Measurements from ENCODE around the gene OR52W1. TPM values are rescaled to one million over a fixed set of nuclear protein-coding genes. Genes with fewer than 3 reads are reported as not detected.

OR52W1 gene
- total and polyA plus RNA-seq, 10 of the 15 experiments (the other 5 are each of a cell fraction or from before 2014, with no cell fraction given) = not detected

- intact Hi-C loops (cut with micrococcal nuclease; ENCODE audit: unreplicated experiment) (no loop called here), in situ Hi-C loops (cut with MboI) (no loop called here)
- CTCF ChIA-PET = interaction anchor here (1.5 kb wide), 1 partner anchor 127 kb away, joined by 3 read pairs; no protein-coding TSS in a partner anchor
- no peak overlapping the region for H2AFZ ChIP-seq (ENCODE audit: control insufficient read depth, low read depth, low read length)
- FAIRE-seq (no peak), DNase-seq (ENCODE audit: low read depth, low spot score) (no peak), ATAC-seq (no peak)
- TF ChIP-seq NFYA (IDR thresholded peaks at IDR 0.05; ENCODE audit: borderline replicate concordance, low read depth, low read length) = no peak
- TF ChIP-seq WRNIP1 (IDR thresholded peaks at IDR 0.05; ENCODE audit: borderline replicate concordance, low read depth, low read length) = no peak
- no peak for TF ChIP-seq CREM (IDR thresholded peaks at IDR 0.05; ENCODE audit: low read depth)
- TF ChIP-seq ZNF687 (IDR thresholded peaks at IDR 0.05) = no peak
- no peak for TF ChIP-seq USF1 (IDR thresholded peaks at IDR 0.05; ENCODE audit: borderline replicate concordance, extremely low read length, insufficient read depth, low read depth, low read length)
- TF ChIP-seq SUZ12 (IDR thresholded peaks at IDR 0.05; ENCODE audit: unreplicated experiment) = no peak
- no peak for TF ChIP-seq POU2F2 (IDR thresholded peaks at IDR 0.05; ENCODE audit: borderline replicate concordance, low read depth, low read length)
- no peak for TF ChIP-seq TAF1 (IDR thresholded peaks at IDR 0.05; ENCODE audit: borderline replicate concordance, low read depth, low read length)
- TF ChIP-seq PAX5 (IDR thresholded peaks at IDR 0.05; ENCODE audit: borderline replicate concordance, low read depth, low read length) = no peak
- TF ChIP-seq BCL11A (IDR thresholded peaks at IDR 0.05; ENCODE audit: low read depth, low read length) = no peak
- TF ChIP-seq RAD21 (IDR thresholded peaks at IDR 0.05; ENCODE audit: insufficient read depth, low read depth, low read length) = no peak
- RAD21 ChIA-PET (ENCODE audit: unreplicated experiment) = no interaction called here
- H3K27ac ChIP-seq (ENCODE audit: control insufficient read depth, insufficient read depth) = no peak overlapping the region
- POLR2A ChIA-PET = interaction anchor here (1.5 kb wide), 1 partner anchor 9 kb away, joined by 3 read pairs; no protein-coding TSS in a partner anchor
- no peaks in the 10 kb centered on the region for H4K20me1 ChIP-seq (ENCODE audit: control insufficient read depth, insufficient read depth)
- peaks cover 1% of the 10 kb centered on the region; the same call in 1 of the 2 replicates for H3K79me2 ChIP-seq (ENCODE audit: control insufficient read depth, insufficient read depth, low read length)
- no peak overlapping the region for H3K4me2 ChIP-seq (ENCODE audit: control insufficient read depth, insufficient read depth)
- H3K4me3 ChIP-seq = no peak overlapping the region
- SMC1A ChIA-PET (ENCODE audit: uncharacterized antibody, unreplicated experiment) = no interaction called here
- H3K9me3 ChIP-seq (replicated peaks; ENCODE audit: control insufficient read depth, insufficient read depth, low read length) = no peaks in the 10 kb centered on the region; the same call in 2 of the 3 replicates
- peaks cover 15 to 17% of the 10 kb centered on the region in 2 experiments for H3K36me3 ChIP-seq (ENCODE audit: control insufficient read depth in 2 of 2, insufficient read depth in 2 of 2, low read length in 1 of 2)
- no peaks in the 10 kb centered on the region for H3K4me1 ChIP-seq (ENCODE audit: control insufficient read depth, insufficient read depth, low read length)
- BruUV-seq (replicated peaks) = no TSS peak
- WGBS (ENCODE audit: insufficient coverage, insufficient replicate concordance, low lambda C conversion rate, missing lambda C conversion rate) = 96% methylated on average over 17 of the region's 17 CpGs
- H3K9ac ChIP-seq (ENCODE audit: control insufficient read depth, insufficient read depth, low read length) = no peak overlapping the region
- no peaks in the 10 kb centered on the region for H3K27me3 ChIP-seq (replicated peaks in 1 of 2; ENCODE audit: control insufficient read depth in 2 of 2, insufficient read depth in 2 of 2, low read length in 1 of 2)
These were observed 24.8 kb downstream of the OR52W1 start for GRCh38 chr11:6223854-6224253.

Measured in GM12878 (cell line).